ENCODE results near the gene ETS1.

Gene ETS1

DNA sequence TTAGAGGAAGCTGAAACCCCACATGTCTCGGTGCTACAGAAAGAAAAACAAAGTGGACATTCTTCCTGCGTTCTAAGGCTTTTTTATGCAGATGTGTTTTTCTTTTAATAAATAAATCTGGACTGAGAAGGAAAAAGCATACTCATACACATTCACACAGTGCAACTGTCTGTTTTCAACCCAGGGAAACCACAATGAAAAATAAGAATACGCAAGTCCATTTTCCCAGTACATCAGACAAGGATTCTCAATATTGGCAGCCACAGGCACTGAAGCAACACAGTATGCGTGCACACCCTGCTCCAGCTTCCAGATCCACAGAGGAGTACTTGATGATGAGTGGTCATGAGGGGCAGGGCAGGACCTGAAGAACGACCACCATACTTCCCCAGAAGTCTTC, 86.9 kb downstream of the ETS1 start:
- no peak for DNase-seq (ENCODE audit: low read depth)

DNA sequence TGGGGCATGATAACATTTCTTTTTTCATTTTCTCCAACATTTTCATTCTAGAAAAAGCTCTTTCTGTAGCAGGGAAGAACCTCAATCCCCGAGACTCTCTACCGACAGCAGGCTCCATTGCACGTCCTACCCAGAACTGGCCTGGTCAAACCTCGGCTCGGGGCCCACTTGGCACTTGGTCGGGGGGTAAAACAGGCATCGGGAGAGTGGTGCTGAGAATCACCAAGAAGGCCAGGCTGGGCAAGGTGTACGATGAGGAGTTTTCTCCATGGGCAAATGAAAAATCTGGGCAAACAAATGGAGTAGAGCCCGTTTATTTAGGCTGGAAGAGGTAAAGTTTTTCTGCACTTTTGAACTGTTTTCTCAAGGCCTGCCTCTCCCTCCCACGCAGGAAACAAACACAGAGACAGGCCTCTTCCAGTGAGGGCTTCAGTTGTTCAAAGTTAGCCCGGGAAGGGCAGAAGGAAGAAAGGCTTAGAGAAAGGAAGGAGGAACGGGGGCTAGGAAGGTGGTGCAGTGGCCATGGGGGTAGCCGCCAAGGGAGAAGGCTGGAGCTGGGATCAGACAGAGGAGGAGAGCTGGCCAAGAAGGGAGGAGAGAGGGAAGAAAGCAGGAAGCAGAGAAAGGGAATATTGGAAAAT, 87.6 kb downstream of the ETS1 start:
- DNase-seq (ENCODE audit: low read depth): no peak

DNA sequence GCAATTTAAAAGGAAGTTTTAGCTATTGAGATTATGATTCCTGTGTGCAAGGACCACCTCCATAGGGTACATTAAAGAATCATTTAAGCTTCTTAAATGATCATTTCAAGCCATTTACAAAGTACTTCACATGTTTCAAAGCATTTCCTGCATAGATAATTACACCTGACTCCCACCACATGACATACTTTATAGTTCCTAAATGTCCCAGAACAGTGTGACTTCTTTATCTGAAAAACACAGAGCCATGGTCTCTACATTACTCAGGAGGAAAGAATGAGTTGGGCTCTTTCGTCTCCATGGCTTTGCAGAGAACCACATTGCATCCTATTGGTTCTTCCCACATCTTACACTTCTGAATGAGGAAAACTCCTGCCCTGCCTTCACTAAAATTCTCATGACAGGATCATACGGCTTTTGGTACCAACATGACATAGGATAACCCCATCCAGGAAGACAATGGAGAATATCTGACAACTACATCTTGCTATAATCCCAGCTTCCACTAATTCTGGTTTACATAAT, 88.6 kb downstream of the ETS1 start:
- DNase-seq (ENCODE audit: low read depth): peak; percentile 74

- DNase-seq (ENCODE audit: low read depth): peak; percentile 51
Observed at GRCh38 chr11:128497776-128498095, 89.6 kb downstream of the ETS1 start.

DNA sequence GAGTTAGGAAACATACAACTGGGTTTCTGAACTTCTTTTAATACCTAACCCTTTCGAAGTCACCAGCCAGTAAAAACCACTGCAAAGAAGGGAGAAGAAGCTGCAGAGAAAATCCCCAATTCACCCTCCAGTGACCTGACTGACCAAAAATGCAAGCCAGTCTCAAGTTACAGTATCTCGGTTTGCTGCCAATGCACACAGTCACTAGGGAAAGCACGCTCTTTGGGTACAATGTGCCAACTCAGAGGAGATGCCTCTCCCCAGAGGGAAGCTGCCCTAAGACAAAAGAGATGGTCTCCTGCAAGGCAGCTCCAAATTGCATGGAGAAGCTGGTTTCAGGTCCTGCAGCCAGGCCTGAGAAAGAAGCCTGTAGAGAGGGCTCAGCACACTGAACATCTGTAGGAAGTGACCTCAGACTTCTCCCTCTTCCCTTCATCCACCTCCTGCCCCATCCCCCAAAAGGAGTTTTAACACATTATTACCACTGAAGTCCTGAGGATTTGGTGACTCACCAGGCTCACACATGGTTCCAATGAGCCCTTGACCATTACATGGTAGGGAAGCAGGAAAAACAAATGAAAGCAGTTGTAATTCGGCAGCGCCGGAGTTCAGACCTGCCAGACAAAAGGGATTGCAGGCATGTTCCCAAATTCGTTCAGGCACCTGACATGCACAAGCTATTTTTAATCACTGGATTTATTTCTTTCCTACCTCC, 90.1 kb downstream of the ETS1 start:
- peak; percentile 97 for DNase-seq (ENCODE audit: low read depth)

DNA sequence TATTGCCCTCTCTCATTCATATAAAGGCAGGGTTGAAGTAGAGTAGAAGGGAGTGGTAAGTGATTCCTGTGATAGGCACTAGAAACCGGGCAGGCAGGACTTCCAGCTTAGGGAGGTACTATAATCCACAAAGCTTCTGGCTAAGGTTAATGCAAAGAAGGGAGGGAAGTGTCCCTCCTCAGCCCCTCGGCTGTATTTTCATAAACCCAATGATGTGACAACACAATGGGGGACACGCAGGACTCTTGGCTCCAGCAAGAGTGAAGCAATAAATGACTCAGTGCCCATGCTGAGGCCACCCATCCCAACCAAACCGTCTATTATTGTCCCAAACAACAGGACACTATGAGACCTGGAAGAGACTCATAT, 90.7 kb downstream of the ETS1 start:
- peak; percentile 67 for DNase-seq (ENCODE audit: low read depth)

DNA sequence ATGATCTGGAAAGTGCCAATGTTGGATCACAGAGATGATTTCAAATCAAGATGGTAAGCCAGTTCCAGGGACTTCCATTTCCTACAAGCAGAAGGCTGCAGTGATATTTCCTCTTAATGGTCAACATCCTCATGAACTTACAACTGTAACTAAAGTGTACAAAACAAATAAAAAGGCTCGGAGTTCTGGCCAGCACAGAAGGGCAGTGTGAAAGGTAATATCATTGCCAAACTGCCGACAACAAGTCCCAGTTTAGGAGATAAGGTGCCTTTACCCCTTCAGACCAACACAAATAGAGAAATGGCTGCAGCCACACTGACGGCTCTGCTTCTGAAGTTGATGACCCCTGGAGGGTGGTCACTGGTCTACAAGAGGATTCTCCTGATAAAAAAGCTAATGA, 91.1 kb downstream of the ETS1 start:
- no peak for DNase-seq (ENCODE audit: low read depth)

GRCh38 chr11:128494418-128495332, 92.7 kb downstream of the ETS1 start:
- DNase-seq (ENCODE audit: low read depth): no peak

DNA sequence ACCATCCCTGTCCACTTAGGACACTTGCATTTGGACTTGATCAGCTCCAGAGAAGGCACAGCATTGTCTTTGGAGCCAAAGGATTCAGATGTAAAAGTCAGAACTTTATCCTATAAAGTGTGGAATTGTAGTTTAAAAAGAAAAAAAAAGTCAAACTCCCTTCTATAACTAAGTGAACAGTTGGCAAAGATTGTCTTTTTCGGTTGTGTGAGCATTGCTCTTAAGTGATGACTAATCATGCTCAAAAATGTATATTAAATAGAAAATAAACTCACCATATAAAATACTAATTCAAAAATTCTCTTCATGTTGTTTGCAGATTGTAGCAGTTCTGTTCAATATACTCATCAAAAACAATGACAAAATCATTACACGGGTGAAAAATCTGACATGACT, 93.8 kb downstream of the ETS1 start:
- DNase-seq (ENCODE audit: low read depth): no peak

DNA sequence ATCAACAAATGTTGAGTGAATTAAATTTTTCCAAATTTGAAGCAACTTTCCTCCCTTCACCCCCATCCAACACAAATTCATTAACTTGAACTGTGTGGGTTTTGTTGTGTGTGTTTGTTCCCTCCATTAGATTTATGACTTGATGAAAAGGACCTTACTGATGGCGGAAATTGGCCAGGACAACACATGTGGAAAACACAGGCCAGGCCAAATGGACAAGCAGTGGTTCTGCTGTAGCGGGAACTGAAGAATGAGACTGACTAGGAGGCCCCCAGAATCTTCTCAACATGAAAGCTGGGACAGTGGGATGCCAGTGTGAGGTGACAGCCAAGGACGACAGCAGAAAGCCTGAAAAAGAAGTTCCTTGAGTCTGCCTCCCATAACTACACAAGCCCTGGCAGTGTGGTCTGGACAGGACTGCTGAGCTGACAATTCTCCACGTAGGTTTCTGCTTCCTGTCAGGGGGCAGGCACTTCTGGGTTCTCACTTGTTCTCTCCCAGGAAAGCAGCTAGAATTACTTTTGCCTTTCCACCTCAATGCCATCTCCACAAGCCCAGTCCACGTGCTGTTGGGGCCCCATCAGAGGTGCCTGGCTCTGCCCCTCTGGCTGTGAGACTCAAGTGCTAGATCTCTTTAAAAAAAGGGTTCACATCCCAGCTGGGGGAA, 94.3 kb downstream of the ETS1 start:
- no peak for DNase-seq (ENCODE audit: low read depth)

DNA sequence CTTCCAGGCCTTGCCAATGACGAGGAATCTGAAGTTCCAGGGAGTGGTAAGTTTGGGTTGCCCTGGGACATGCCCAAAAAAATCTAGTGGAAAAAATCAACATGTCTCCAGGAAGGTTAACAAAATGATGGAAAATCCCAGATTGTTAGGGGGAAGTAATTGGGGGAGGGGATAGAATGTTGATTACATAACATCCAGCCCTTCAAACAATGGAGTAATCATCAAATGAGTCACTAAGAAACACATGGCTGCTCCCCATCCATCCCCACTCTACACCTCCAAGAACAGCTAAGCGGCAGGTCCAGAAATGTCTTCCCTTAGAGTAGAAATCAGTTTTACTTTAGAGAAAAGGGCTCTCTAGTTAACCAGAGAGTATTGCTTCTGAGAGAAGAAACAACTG, 94.9 kb downstream of the ETS1 start:
- peak; percentile 73 for DNase-seq (ENCODE audit: low read depth)

DNA sequence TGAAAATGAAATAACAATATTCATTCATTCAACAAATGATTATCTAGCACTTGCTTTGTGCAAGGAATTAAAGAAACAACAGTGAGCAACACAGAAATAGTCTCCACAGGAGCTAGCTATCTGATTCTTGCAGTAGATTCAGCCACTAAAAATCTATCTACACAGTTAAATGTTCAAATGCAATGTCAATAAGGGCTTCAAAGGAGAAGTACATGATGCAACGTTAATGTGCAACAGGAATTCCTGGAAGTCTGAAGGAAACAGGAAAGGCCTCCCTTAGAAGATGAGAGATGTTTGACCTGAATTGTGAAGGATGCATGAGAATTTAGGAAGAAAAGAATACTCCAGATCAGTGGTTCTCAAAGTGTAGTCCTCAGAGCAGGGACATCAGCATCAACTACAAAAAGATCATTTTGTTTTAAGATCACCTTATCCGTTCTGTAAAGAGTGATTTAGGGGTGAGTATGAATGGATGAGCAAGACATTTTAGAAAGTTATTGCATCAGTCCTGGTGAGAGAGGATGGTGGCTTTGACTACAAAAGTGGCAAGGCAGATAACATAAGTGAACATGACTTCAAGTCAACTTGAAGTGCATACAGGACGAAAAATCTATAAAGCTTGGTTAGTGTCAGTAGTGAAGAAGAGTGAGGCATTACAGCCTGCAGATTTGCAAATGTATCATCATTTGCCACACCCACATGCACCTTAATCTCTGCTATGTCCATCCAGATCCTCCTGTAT, 96.0 kb downstream of the ETS1 start:
- DNase-seq (ENCODE audit: low read depth): no peak

GRCh38 chr11:128490092-128490491, 97.3 kb downstream of the ETS1 start:
- DNase-seq (ENCODE audit: low read depth): no peak

GRCh38 chr11:128488471-128488870, 98.9 kb downstream of the ETS1 start:
- peak; percentile 97 for DNase-seq (ENCODE audit: low read depth)

GRCh38 chr11:128487978-128488377, 99.4 kb downstream of the ETS1 start:
- DNase-seq (ENCODE audit: low read depth): no peak

- DNase-seq (ENCODE audit: low read depth): no peak
Observed at GRCh38 chr11:128484172-128484571, 103.2 kb downstream of the ETS1 start.

DNA sequence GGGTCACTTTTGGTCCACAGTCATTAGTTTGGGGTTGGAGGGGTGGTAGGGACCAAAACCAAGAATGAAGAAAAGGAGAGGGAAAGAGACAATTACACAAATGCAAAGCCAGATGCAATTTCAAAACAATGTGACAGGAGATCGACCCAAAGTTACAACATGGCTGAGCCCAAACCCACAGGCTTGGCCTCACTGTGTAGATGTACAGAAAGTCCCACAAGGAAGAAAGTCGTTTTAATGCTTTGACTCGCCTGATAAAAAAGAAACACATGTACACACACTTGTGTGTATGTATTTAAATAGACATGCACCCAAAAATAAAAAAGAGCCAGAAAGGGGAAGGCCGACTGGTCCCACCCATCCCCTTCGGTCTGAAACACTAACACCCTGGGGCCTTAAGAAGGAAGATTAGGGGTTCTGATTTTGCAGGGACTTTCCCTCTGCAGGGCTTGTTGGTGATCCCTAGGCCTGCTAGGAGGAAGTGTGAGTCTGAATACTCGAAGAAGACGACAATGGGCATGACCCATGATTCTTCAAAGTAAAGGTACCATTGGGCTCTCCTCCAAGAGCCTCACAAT, 104.1 kb downstream of the ETS1 start:
- no peak for DNase-seq (ENCODE audit: low read depth)

GRCh38 chr11:128482512-128483191, 104.7 kb downstream of the ETS1 start:
- DNase-seq (ENCODE audit: low read depth): no peak

GRCh38 chr11:128482092-128482491, 105.3 kb downstream of the ETS1 start:
- DNase-seq (ENCODE audit: low read depth): no peak

DNA sequence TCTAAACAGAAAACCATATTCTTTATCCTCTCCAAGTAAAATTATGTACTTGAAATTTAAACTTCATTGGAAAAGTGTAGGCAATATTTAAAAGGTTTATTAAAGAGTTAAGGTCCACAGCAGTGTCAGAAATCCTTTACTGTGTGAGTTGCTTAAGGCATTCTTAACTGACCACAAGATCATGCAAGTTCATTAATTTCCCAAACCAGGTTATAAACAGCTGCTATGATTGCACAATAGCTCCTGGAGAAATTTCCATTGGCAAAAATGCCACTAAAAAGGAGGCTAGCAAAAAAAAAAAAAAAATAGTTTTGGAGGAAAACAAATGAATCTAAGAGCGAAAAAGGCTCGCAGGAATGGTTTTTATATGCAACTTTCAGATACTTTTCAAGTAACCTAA, 106.2 kb downstream of the ETS1 start:
- peak; percentile 56 for DNase-seq (ENCODE audit: low read depth)

DNA sequence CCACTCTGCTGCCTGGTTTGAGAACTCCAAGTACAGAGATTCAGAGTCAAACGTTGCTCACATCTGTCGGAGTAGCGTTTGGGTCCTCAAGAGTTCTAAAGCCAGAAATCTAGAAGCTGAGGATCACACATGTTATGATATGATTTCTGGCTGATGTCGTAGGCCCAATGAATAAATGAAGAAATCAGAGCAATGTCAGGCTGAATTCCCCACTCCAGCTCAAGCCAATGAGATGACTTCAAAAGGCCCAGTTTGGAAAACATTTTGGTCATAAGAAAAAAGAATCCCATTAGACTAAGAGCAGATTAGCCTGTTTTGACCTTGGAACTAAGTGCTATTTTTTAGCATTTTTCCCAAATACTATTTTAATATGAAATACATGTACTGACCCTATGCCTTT, 106.7 kb downstream of the ETS1 start:
- no peak for DNase-seq (ENCODE audit: low read depth)

Data from ELR (cell line).